HCT116 (cell line): Measurements from ENCODE around the gene RFX1.

Experiments
- CTCF ChIP-seq, 3 experiments: fragments of 200-600 bp in 1 of 3; sonication (generic) in 1 of 3; IDR thresholded peaks in 2 of 3; conservative IDR thresholded peaks in 1 of 3; 2 replicates each; pipeline ENCODE4 v1.5.1; 2012 to 2017; ENCODE audit warnings: low read depth in 2 of 3, low read length in 2 of 3, antibody characterized with exemption in 1 of 3, borderline replicate concordance in 1 of 3, control low read depth in 1 of 3, mild to moderate bottlenecking in 1 of 3, mixed read lengths in 1 of 3, mixed run types in 1 of 3, moderate library complexity in 1 of 3; ENCODE audit not compliant: insufficient read depth in 1 of 3
- EGR1 ChIP-seq: IDR thresholded peaks from 2 replicates; pipeline ENCODE4 v1.6.1; 2012; ENCODE audit warnings: low read depth
- EZH2 ChIP-seq: fragments of 200-600 bp; sonication (generic); IDR thresholded peaks from 2 replicates; pipeline ENCODE4 v1.6.1; 2017; ENCODE audit warnings: antibody characterized with exemption, mixed run types
- JUND ChIP-seq: IDR thresholded peaks from 2 replicates; pipeline ENCODE4 v1.6.1; 2012
- MAX ChIP-seq: IDR thresholded peaks from 2 replicates; pipeline ENCODE4 v1.6.1; 2012
- POLR2A ChIP-seq: IDR thresholded peaks from 2 replicates; pipeline ENCODE4 v1.7.0; 2011; ENCODE audit warnings: borderline replicate concordance; ENCODE audit not compliant: insufficient read depth, insufficient read length; ENCODE audit errors: extremely low read depth
- POLR2AphosphoS5 ChIP-seq: IDR thresholded peaks from 2 replicates; pipeline ENCODE4 v1.6.1; 2011; ENCODE audit warnings: mild to moderate bottlenecking, low read depth, low read length, moderate library complexity
- SIN3A ChIP-seq: IDR thresholded peaks from 2 replicates; pipeline ENCODE4 v1.6.1; 2012; ENCODE audit warnings: low read depth
- YY1 ChIP-seq: IDR thresholded peaks from 2 replicates; pipeline ENCODE4 v1.6.1; 2011; ENCODE audit warnings: low read length, low read depth, moderate library complexity, mild to moderate bottlenecking; ENCODE audit not compliant: insufficient replicate concordance; ENCODE audit errors: extremely low read depth
- ZFX ChIP-seq: fragments of 450-650 bp; IDR thresholded peaks from 2 replicates; pipeline ENCODE4 v1.6.1; 2017

- TF ChIP-seq POLR2A (no peak), CTCF (IDR thresholded peaks at IDR 0.05 in 2 of 3, conservative IDR thresholded peaks at IDR 0.05 in 1 of 3; ENCODE audit: borderline replicate concordance in 1 of 3, insufficient read depth in 1 of 3, low read depth in 2 of 3, low read length in 2 of 3) (no peak), POLR2AphosphoS5 (no peak), JUND (no peak), EZH2 (no peak), SIN3A (no peak), EGR1 (no peak), MAX (no peak), ZFX (no peak), YY1 (no peak)
Measured at GRCh38 chr19:13963603-13964105, 42.5 kb downstream of the RFX1 start.
